IPS-18c (cell line): Measurements from ENCODE around the gene NELFCD.

Source experiments
- H3K4me3 ChIP-seq: 2 replicates; pipeline ENCODE4 v1.7.0; 2013; ENCODE audit warnings: low read depth, mild to moderate bottlenecking, low read length, moderate library complexity; ENCODE audit not compliant: insufficient read depth
- H3K9me3 ChIP-seq: one replicate; pipeline ENCODE4 v1.6.1; 2013; ENCODE audit warnings: mild to moderate bottlenecking, low read length, moderate library complexity; ENCODE audit not compliant: control insufficient read depth, insufficient read depth

Gene NELFCD

DNA sequence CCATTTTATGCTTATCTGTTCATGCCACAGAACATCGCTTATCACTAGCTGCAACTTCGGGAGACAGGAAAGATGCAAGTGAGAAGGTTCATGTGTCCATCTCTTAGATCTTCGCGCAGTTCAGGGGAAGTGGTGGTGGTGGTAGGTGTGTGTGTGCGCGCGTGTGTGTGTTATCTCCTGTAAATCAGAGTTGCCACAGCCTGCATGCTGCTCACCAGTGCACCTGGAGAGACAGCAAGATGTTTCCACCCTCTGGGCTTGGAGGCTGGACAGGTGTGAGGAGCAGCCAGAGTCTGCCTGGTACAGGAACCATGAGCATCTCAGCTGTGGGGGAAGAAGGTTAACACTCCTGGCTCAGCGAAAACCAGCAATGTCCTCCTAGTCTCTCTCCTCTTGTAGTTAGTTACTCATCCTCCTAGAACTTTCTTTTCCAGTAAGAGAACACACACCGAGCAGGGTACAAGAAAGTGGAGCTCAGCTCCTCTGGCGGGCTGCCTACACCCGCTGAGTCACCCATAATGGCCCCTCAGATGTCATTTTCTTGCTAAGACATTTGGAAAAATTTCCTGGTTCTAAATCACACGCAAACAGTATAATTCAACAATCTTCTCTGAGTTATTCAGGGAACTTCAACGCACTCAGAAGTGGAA, 33.0 kb downstream of the NELFCD start:
- H3K4me3 ChIP-seq: no peak overlapping the region
- H3K9me3 ChIP-seq: no peaks in the 10 kb centered on the region

DNA sequence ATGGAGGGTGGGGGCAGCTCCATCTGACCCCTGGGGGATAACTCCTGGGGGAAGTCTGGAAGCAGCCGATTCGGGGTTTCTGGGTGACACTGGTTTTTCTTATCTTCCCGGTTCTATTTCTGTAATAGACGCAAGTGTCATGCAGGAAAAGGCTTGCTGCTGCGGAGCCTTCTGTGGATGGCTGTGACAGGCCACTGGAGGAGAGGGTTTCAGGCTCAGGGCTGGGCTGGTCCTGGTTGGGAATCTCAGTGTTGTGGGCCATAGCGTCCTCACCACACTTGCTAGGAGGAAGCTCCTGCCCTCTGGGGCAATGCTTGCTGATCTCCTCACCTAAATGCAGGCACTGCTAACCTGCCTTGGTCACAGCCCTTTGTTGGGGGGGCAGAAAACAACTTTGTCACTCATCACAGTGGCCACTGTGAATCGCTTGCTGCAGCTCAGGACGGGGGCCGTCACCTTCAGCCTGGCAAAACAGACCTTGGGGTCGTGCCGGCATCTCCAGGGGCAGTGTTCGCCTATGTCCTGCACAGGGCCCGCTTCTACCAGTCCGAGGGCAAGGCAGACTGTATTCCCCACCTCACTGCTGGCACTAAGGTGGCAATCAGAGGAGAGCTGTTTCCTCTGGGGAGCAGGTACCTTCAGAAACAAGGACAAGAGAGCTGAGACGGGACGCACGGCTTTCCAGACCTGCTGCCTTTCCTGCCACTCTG, 33.8 kb downstream of the NELFCD start:
- H3K4me3 ChIP-seq: no peak overlapping the region

DNA sequence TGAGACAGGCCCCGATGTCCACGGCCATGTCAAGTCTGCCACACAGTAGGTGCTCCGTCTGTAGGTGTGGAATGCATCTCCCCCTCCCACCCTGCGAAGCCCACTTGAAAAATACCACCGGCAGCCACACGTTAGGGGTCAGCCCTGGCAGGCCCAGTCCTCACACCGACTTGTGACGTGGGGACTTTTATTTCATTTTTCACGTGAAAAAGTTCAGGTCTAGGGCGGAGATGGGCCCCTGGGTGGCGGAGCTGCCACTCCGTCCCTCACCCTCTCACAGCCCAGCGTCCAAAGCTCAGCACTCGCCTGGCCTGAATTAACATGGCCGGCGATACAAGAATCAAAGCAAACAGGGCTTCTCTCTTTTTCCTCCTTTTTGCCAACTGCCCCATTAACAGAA, 34.4 kb downstream of the NELFCD start:
- no peak overlapping the region for H3K4me3 ChIP-seq
- H3K9me3 ChIP-seq: no peaks in the 10 kb centered on the region

More for the DNA sequence above, 33.8 kb downstream of the NELFCD start:
- no peaks in the 10 kb centered on the region for H3K9me3 ChIP-seq

DNA sequence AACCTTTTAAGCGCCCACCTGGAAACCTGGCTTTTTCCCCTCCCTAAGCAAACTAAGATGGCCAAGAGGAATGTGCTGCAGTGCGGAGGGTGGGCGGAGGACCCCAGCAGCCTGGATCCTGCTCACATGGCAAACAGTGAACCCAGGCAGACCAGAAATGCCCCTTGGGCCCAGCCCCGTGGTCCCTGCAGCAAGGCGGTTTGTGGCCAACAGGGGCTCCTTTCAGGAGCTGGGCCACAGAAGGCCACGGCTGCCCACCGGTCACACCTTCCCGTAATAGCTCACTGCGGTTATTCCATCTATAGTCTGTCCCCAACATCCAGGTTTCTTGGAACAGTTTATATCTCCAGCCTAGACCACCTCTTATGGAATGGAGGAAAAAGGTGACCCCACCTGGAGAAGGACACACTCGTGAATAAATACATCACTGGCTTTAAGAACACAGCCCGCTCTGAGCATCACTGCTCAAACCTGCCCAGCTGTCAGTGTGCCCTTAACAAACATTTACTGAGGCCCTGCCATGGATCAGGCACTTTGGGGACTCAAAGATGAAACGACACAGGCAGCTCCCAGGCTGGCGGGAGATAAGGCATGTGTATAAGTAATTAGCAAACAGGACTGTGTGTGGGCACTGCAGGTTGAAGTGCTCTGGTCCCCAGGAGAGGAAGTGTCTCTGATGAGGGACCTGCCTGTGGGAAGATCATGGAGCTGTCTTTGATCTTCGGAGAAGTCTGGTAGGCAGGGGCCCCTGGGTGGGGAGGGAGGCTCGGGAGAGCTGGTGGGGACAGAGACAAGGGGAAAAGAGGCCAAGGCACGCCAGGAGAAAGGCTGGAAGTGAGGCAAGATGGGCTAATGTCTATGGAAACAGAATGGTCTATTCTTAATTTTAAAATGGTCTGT, 35.0 kb downstream of the NELFCD start:
- Histone ChIP-seq H3K9me3 (no peaks in the 10 kb centered on the region), H3K4me3 (no peak overlapping the region)

DNA sequence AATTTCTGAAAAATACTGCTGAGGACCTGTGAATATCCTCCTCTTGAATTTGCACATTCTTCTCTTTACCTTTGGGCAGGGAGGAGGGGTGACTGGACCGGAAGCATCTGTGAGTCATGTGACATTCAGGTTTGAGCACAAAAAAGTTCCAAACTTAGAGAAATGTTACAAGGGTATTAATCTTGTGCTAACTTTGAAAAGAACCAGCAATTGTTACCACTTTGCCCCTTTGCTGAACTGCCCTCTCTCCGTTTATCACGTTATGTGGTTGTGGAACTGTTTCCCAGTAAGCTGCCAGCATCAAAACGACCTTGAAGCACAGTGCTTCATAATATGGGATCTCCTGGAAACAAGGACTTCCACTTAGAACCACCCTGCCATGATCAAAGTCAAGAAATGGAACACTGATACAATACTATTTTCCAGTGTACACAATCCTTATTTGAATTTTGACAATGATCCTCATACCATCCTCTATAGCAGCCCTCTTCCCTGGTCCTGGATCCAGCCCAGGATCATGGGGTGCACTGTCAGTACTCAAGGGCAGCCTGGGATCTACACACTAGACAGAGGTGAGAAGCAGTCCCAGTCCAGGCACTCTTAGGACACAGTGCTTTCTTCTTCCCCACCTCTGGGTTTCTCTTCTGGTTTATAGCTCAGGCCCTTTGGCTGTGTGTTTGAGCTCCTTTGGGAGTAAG, 35.9 kb downstream of the NELFCD start:
- H3K4me3 ChIP-seq: no peak overlapping the region
- no peaks in the 10 kb centered on the region for H3K9me3 ChIP-seq

DNA sequence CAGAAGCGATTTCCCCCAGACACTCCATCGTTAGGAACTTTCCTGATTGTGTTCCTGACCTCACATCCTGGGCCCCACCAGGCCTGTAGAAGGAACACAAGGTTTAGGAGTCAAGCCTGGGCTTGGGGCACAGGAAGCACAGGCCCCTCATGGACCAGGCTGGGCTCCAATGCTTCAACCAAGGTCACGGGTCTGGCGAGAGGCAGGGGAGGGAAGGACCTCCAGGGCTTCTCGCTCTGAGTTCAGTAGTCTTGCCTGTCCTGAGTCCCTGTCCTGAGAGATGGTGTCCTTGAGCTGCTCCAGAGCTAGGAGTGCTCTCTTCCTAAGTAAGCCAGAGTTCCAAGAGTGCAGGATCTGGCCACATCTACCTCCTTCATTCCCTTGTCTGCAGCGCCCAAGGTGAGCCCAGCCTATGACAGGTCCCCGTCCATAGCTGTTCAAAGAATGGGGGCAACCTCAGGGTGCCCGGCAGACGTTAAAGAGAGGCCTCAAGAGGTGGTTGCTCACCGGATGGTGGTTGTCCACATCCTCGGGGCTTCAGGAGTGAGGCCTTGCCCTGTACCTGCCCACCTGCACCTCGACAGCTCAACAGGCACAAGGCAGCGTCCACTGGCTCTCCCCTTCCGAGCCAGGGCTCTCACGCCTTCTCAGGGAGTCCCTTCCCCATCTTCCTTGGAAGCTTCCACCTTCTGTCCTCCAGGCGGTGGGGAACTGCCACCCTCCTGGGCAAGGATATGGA, 36.6 kb downstream of the NELFCD start:
- Histone ChIP-seq H3K9me3 (no peaks in the 10 kb centered on the region), H3K4me3 (no peak overlapping the region)

DNA sequence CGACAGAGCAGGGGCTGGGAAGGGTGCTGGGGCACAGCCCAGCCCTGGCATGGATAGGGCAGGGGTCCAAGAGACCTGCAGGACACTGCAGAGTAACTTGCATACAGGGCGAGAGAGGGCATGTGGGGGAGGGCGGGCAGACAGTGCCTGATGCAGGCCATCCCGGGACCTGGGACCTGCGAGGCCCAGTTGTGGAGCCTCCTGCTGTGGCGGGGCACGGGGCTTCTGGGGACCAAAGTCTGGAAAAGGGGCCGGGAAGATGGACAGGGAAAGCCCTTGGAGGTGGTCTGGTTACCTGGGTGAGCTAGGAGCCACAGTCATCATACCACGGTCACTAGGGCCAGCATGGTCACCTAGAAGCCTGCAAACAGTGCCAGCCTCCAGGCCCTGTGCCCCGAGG, 37.8 kb downstream of the NELFCD start:
- no peak overlapping the region for H3K4me3 ChIP-seq
- no peaks in the 10 kb centered on the region for H3K9me3 ChIP-seq

DNA sequence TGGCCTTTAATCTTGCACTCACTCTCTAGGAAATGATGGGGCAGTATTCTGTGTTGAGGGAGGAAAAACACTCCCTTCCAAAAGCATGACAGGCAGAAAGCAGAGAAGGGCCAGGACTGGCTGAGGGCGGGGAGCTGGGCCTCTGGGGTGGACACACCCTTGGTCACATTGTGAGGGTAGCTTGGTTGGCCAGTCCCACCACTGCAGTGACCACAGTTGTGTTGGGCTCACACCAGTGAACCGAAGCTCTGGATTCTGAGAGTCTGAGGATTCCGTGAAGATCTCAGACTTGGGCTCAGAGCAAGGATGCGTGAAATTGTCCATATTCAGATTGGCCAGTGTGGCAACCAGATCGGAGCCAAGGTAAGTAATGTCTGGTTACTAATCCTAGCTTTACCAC, 38.2 kb downstream of the NELFCD start, which contains the start of gene TUBB1:
TUBB1 (plus strand) TSS at position 213 of the 400 bp plus-strand sequence; CDS start at position 307, 94 bp downstream.
- Histone ChIP-seq H3K4me3 (no peak within 1 kb of the TSS), H3K9me3 (no peaks in the 10 kb centered on the region)

DNA sequence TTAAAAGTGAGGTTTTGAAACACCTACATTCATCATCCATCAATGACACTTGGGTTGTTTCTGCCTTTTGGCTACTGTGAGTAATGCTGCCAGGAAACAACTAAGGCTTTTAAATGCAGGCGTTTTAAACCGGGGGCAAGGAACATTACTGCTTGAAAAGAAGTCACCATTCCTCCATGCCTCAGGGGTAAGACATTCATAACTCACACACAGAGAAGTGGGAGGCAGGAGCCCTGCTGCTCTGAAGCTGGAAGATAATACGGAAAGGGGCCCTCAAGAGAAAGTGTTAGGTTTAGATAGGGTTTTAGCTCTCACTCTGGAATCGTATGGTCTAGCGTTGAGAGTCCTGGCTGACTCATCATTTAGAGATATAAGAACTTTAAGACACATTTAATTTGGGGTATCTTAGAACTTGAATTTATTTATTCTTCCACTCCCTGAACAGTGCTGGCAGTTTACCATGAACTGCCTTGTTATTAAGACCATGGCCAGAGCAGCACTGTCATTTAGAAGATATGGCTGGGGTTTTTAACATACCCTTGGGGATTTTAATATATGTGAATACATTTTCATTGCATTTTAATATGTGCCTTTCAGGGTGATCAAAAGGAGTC, 40.0 kb downstream of the NELFCD start:
- Histone ChIP-seq H3K4me3 (no peak overlapping the region), H3K9me3 (no peaks in the 10 kb centered on the region)

DNA sequence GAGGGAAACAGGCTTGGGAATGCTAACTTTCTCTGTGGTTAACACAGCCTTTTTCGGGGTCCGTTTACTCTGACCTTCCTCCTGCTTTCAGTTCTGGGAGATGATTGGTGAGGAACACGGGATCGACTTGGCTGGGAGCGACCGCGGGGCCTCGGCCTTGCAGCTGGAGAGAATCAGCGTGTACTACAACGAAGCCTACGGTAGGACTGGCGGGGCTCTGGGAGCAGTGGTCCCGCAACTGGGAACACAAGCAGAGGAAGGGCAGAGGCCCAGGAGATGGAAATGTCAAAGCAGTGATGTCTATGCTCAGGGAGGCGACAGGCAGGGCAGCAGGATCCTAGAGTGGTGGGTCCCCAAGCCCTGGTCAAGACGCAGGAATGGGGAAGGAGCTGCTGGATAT, 41.7 kb downstream of the NELFCD start:
- H3K4me3 ChIP-seq: no peak overlapping the region
- H3K9me3 ChIP-seq: no peaks in the 10 kb centered on the region

DNA sequence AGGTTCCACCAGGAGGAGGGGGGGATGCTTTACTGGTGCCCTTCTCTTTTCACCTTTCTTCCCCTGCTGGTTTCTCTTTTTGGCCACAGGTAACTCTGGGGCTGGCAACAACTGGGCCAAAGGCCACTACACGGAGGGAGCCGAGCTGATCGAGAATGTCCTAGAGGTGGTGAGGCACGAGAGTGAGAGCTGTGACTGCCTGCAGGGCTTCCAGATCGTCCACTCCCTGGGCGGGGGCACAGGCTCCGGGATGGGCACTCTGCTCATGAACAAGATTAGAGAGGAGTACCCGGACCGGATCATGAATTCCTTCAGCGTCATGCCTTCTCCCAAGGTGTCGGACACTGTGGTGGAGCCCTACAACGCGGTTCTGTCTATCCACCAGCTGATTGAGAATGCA, 42.6 kb downstream of the NELFCD start:
- H3K9me3 ChIP-seq: no peaks in the 10 kb centered on the region
- H3K4me3 ChIP-seq: no peak overlapping the region

DNA sequence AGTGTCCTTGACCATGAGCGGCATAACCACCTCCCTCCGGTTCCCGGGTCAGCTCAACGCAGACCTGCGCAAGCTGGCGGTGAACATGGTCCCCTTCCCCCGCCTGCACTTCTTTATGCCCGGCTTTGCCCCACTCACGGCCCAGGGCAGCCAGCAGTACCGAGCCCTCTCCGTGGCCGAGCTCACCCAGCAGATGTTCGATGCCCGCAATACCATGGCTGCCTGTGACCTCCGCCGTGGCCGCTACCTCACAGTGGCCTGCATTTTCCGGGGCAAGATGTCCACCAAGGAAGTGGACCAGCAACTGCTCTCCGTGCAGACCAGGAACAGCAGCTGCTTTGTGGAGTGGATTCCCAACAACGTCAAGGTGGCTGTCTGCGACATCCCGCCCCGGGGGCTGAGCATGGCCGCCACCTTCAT, 43.1 kb downstream of the NELFCD start:
- H3K4me3 ChIP-seq: no peak overlapping the region
- no peaks in the 10 kb centered on the region for H3K9me3 ChIP-seq

DNA sequence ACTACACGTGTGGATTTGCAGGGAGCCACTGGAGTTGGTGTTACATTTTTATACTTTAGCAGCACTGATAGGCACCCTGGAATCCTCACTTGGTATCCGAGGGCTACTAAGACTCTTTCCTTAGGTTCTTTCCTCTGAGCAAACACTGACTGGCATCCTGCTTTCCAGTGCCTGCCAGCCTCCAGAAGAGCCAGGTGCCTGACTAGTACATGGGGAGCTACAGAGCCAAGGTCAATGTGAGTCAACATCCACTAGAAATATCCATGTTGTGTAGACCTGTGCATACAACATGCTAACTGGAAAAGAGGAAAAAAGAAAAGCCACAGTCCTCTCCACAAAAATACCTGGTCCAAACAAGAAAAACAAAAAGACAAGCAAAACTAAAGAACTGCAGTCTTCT, 44.0 kb downstream of the NELFCD start:
- no peaks in the 10 kb centered on the region for H3K9me3 ChIP-seq
- H3K4me3 ChIP-seq: no peak overlapping the region

DNA sequence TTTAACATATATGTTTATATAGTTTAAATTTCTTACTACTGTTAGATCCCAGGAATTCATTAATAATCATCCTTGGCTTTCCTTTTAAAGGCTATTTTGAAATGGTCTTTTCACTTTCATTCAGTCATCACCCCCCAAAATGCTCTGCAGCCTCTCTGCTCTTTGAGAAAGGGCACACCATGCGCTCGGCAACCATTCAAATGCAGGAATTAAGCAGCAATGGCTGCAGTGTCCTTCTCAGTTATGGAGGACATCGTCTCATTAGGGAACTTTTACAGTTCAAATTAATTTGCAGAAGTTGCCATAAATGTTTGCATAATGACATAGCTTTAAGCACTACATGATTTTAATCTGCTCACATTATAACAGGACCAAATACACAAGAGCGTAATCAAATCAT, 44.5 kb downstream of the NELFCD start:
- no peak overlapping the region for H3K4me3 ChIP-seq
- H3K9me3 ChIP-seq: no peaks in the 10 kb centered on the region

DNA sequence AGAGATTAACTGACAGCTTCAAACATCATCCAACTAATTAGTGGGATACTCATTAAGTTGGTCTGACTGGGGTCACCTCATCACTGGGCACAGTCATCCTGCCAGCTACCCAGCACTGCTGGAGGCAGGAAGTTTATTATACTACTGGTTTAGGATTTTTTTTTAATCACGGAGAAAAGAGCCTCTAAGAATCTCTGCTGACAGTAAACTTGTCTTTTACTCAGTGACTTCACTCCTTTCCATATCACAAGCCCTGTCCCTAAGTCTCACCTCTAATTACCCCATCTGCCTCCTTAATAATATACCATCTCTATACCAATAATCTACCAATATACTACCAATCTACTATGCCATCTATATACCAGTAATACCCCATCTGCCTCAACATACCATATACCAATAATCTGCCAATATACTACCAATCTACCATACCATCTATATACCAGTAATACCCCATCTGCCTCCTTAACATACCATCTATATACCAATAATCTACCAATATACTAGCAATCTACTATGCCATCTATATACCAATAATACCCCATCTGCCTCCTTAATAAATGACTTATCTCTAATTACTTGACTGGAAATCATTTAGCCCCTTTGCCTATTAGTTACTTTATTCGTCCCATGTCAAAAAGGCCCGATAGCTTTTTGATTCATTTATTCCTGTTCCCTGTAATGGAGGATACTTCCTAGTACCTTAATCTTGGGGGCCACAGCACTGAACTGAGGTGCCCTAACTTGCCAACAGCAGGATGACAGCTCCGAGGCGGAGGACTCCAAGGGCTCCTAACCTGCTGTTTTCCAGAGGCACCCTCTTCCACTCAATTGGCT, 46.1 kb downstream of the NELFCD start:
- no peak overlapping the region for H3K4me3 ChIP-seq
- H3K9me3 ChIP-seq: no peaks in the 10 kb centered on the region
